K562 (cell line): ENCODE data around the gene HDAC7. TPM values are rescaled to one million over a fixed set of nuclear protein-coding genes. Genes with fewer than 3 reads are reported as not detected.

Source experiments
- FIP1L1 ChIP-seq: fragments of 200-400 bp; formaldehyde crosslinking; IDR thresholded peaks from 2 replicates; pipeline ENCODE4 v1.6.1; 2018; ENCODE audit warnings: mild to moderate bottlenecking, low read depth, low read length; ENCODE audit not compliant: poor library complexity, severe bottlenecking
- MXI1 ChIP-seq: IDR thresholded peaks from 2 replicates; pipeline ENCODE4 v1.6.1; 2011; ENCODE audit warnings: low read depth, mild to moderate bottlenecking, improper control_type of control experiment, low read length
- UBTF ChIP-seq, 2 experiments: IDR thresholded peaks; 2 replicates each; pipeline ENCODE4 v1.6.1; 2012; ENCODE audit warnings: improper control_type of control experiment in 2 of 2, low read depth in 2 of 2, low read length in 2 of 2, borderline replicate concordance in 1 of 2
- ZBTB2 ChIP-seq: fragments of 450-650 bp; IDR thresholded peaks from 2 replicates; pipeline ENCODE4 v1.6.1; 2016; ENCODE audit warnings: antibody characterized with exemption
- ZBTB9 ChIP-seq: fragments of 450-650 bp; formaldehyde crosslinking; IDR thresholded peaks from 2 replicates; pipeline ENCODE4 v1.4.0; 2020; ENCODE audit warnings: mild to moderate bottlenecking, moderate library complexity
- ZNF12 ChIP-seq: sonication (generic); formaldehyde crosslinking; IDR thresholded peaks from 2 replicates; pipeline ENCODE4 v1.4.0; 2020; ENCODE audit warnings: mild to moderate bottlenecking, missing genetic modification reagents
- ZNF655 ChIP-seq: fragments of 250-450 bp; sonication (Bioruptor Pico); IDR thresholded peaks from 2 replicates; pipeline ENCODE4 v1.5.0; 2021
- polyA plus RNA-seq, 8 experiments: library from polyadenylated mRNA; depleted of rRNA in 4 of 8; stranded (reverse) in 5 of 8; unstranded in 3 of 8; fragments of >200 nt; fragmentation: Nextera tagmentation in 2 of 8; fragmentation: Illumina TruSeq in 1 of 8; extraction: Ambion mirVana in 2 of 8; extraction: Trizol in 1 of 8; gene quantifications; 2 replicates each; pipeline versions ENCODE4 v1.2.1 to v1.2.3, GENCODE V29; 2011 to 2014; ENCODE audit warnings: inconsistent platforms in 1 of 8, missing spikeins in 1 of 8
- total RNA-seq, 7 experiments: library from RNA; depleted of rRNA in 6 of 7; stranded (reverse); fragments of >200 nt in 6 of 7; fragmentation: Illumina TruSeq in 2 of 7; extraction: Trizol in 2 of 7; gene quantifications; 2 replicates each; pipeline versions ENCODE4 v1.2.1 to v1.2.3, GENCODE V29; 2011 to 2021; ENCODE audit warnings: low replicate concordance in 1 of 7

Gene HDAC7
- total and polyA plus RNA-seq, 9 of the 15 experiments (the other 6 are each of a cell fraction or from before 2014, with no cell fraction given), result 2.5 to 129 (median 31.1) TPM

GRCh38 chr12:47742253-47742825 is 77.4 kb downstream of the HDAC7 start (continued):
- TF ChIP-seq ZBTB2 (no peak), FIP1L1 (no peak), MXI1 (no peak), ZBTB9 (CRISPR knock-in tag) (no peak), ZNF655 (CRISPR knock-in tag) (no peak), UBTF (IDR thresholded peaks at IDR 0.05; ENCODE audit: borderline replicate concordance in 1 of 2, low read depth in 2 of 2, low read length in 2 of 2) (no peak), ZNF12 (no peak)
